CD4-positive, CD25-positive, alpha-beta regulatory T cell (primary cell): ENCODE measurements around the gene NACA2. TPM values are rescaled to one million over a fixed set of nuclear protein-coding genes. Genes with fewer than 3 reads are reported as not detected.

ENCODE experiments used
- ATAC-seq, 2 donors: fragments of 150-1000 bp; cut with Tn5 transposase; one replicate each; pipeline ENCODE4 v1.10.0; 2021; ENCODE audit warnings: low read depth in 2 of 2, moderate number of reproducible peaks in 2 of 2, moderate library complexity in 1 of 2
- DNase-seq, 3 donors: peaks; one replicate each; pipeline versions ENCODE4 v3.0.0 to v3.0.0-alpha.2; 2012 to 2022; ENCODE audit warnings: mixed read lengths in 1 of 3
- H3K27ac ChIP-seq: one replicate; pipeline ENCODE4 v1.7.0; 2013; ENCODE audit warnings: mild to moderate bottlenecking, low read length; ENCODE audit not compliant: insufficient read depth, poor library complexity, severe bottlenecking
- H3K27me3 ChIP-seq: one replicate; pipeline ENCODE4 v1.7.0; 2013; ENCODE audit warnings: low read length; ENCODE audit not compliant: control insufficient read depth, insufficient read depth
- H3K36me3 ChIP-seq: one replicate; pipeline ENCODE4 v1.7.0; 2013; ENCODE audit warnings: mild to moderate bottlenecking, low read length, moderate library complexity; ENCODE audit not compliant: control insufficient read depth, insufficient read depth
- H3K4me1 ChIP-seq: 2 replicates; pipeline ENCODE4 v1.7.0; 2013; ENCODE audit warnings: mild to moderate bottlenecking, low read length; ENCODE audit not compliant: insufficient read depth, control insufficient read depth, poor library complexity, severe bottlenecking
- H3K4me3 ChIP-seq: one replicate; pipeline ENCODE4 v1.7.0; 2013; ENCODE audit warnings: low read depth, mild to moderate bottlenecking, low read length, moderate library complexity
- H3K9me3 ChIP-seq, 2 experiments: 1 replicate in 1 of 2; 2 replicates in 1 of 2; pipeline ENCODE4 v1.7.0; 2013; ENCODE audit warnings: low read length in 2 of 2, mild to moderate bottlenecking in 1 of 2, moderate library complexity in 1 of 2; ENCODE audit not compliant: control insufficient read depth in 2 of 2
- H3K27ac Mint-ChIP-seq, 3 donors: one replicate each; pipeline ENCODE4 v1.8.0; 2020 to 2022; ENCODE audit warnings: mild to moderate bottlenecking in 3 of 3, mixed read lengths in 3 of 3, moderate library complexity in 2 of 3
- H3K27me3 Mint-ChIP-seq: one replicate; pipeline ENCODE4 v1.8.0; 2022; ENCODE audit warnings: mild to moderate bottlenecking, mixed read lengths
- H3K36me3 Mint-ChIP-seq: one replicate; pipeline ENCODE4 v1.8.0; 2020; ENCODE audit warnings: mixed read lengths
- H3K4me1 Mint-ChIP-seq, 4 donors: one replicate each; pipeline ENCODE4 v1.8.0; 2020 to 2022; ENCODE audit warnings: mixed read lengths in 4 of 4, mild to moderate bottlenecking in 1 of 4
- H3K4me3 Mint-ChIP-seq, 4 donors: one replicate each; pipeline ENCODE4 v1.8.0; 2020 to 2022; ENCODE audit warnings: mild to moderate bottlenecking in 4 of 4, mixed read lengths in 4 of 4, moderate library complexity in 3 of 4
- H3K9me3 Mint-ChIP-seq, 7 donors: one replicate each; pipeline ENCODE4 v1.8.0; 2020 to 2022; ENCODE audit warnings: mixed read lengths in 7 of 7, mild to moderate bottlenecking in 3 of 7, moderate library complexity in 2 of 7
- polyA plus RNA-seq, 4 donors: library from polyadenylated mRNA; unstranded; fragments of 300-500 nt; fragmentation: Illumina TruSeq; gene quantifications; one replicate each; pipeline ENCODE4 v1.2.3, GENCODE V29; 2021
- total RNA-seq: library from RNA; stranded (reverse); gene quantifications from one replicate; pipeline ENCODE4 v1.2.3, GENCODE V29; 2022

NACA2 gene
- total and polyA plus RNA-seq, 5 donors from 2014 or later, result not detected

DNA sequence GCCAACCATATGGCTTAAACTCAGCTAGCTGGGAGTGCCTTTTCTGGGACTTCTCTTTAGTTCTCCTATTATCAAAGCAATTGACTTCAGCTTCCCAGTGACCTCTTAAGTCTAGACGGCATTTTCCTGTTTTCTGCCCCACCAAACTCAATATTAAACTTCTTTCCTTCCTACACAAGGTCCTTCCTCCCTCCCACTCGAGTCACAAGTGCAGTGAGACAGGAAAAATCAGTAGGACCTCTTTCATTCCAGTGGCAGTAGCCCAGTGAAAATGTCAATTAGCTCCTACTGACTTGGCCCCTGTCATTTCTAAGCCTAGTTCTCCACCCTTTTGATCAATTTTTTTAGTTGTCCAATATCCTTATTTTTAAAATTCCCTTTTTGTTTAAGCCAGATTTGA, 9.6 kb upstream of the NACA2 start:
- Mint-ChIP-seq H3K36me3 (no peaks in the 10 kb centered on the region), H3K4me1 (no peaks in the 10 kb centered on the region), H3K9me3 (no peaks in the 10 kb centered on the region), H3K27ac (no peak overlapping the region), H3K4me3 (no peak overlapping the region), H3K27me3 (peaks cover 17% of the 10 kb centered on the region)
- H3K9me3 ChIP-seq, result no peaks in the 10 kb centered on the region
- H3K4me1 ChIP-seq, result no peaks in the 10 kb centered on the region
- peaks cover 16% of the 10 kb centered on the region for H3K27me3 ChIP-seq
- DNase-seq (no peak), ATAC-seq (no peak)
- no peak overlapping the region for H3K4me3 ChIP-seq
- no peaks in the 10 kb centered on the region for H3K36me3 ChIP-seq
- H3K27ac ChIP-seq, result no peak overlapping the region

- no peak overlapping the region for H3K4me3 Mint-ChIP-seq
- ATAC-seq (no peak), DNase-seq (no peak)
- H3K27me3 ChIP-seq, result peaks cover 16% of the 10 kb centered on the region
- no peaks in the 10 kb centered on the region for H3K4me1 ChIP-seq
- H3K36me3 ChIP-seq, result no peaks in the 10 kb centered on the region
- no peak overlapping the region for H3K27ac Mint-ChIP-seq
- H3K9me3 Mint-ChIP-seq, result no peaks in the 10 kb centered on the region
- no peaks in the 10 kb centered on the region for H3K4me1 Mint-ChIP-seq
- no peaks in the 10 kb centered on the region for H3K36me3 Mint-ChIP-seq
- H3K27me3 Mint-ChIP-seq, result peaks cover 14% of the 10 kb centered on the region
- no peaks in the 10 kb centered on the region for H3K9me3 ChIP-seq
- no peak overlapping the region for H3K4me3 ChIP-seq
- no peak overlapping the region for H3K27ac ChIP-seq
Observed at GRCh38 chr17:61599608-61600007, 8.6 kb upstream of the NACA2 start.

DNA sequence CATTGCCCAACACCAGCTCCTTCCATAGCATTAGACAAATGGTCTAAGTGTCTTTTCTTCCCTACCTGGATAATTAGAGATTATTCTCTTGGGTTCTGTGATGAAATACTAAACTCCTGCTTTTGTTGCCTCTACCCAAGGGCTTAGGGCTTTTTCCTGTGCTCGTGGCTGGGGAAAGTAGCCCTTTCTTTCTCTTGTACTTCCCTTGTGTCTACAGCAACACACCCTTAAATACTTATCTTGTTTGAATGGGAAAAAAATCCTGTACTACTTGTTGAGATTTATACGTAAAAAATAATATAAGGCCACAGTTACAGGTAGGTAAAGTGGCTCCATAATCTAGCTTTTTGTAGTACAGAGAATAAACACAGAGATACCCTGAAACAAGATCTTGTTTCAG, 7.0 kb upstream of the NACA2 start:
- Mint-ChIP-seq H3K4me3 (no peak overlapping the region), H3K27ac (no peak overlapping the region), H3K9me3 (peaks cover 0 to under 1% (median 0%) of the 10 kb centered on the region in 7 donors), H3K36me3 (no peaks in the 10 kb centered on the region), H3K27me3 (peaks cover 8% of the 10 kb centered on the region), H3K4me1 (no peaks in the 10 kb centered on the region)
- no peaks in the 10 kb centered on the region for H3K4me1 ChIP-seq
- H3K27me3 ChIP-seq, result peaks cover 16% of the 10 kb centered on the region
- no peak overlapping the region for H3K4me3 ChIP-seq
- no peaks in the 10 kb centered on the region for H3K9me3 ChIP-seq
- H3K27ac ChIP-seq, result no peak overlapping the region
- ATAC-seq, result no peak
- no peak for DNase-seq
- H3K36me3 ChIP-seq, result no peaks in the 10 kb centered on the region

- peaks cover 8% of the 10 kb centered on the region for H3K27me3 Mint-ChIP-seq
- H3K9me3 ChIP-seq, result no peaks in the 10 kb centered on the region
Observed at GRCh38 chr17:61597607-61598006, 6.6 kb upstream of the NACA2 start.

DNA sequence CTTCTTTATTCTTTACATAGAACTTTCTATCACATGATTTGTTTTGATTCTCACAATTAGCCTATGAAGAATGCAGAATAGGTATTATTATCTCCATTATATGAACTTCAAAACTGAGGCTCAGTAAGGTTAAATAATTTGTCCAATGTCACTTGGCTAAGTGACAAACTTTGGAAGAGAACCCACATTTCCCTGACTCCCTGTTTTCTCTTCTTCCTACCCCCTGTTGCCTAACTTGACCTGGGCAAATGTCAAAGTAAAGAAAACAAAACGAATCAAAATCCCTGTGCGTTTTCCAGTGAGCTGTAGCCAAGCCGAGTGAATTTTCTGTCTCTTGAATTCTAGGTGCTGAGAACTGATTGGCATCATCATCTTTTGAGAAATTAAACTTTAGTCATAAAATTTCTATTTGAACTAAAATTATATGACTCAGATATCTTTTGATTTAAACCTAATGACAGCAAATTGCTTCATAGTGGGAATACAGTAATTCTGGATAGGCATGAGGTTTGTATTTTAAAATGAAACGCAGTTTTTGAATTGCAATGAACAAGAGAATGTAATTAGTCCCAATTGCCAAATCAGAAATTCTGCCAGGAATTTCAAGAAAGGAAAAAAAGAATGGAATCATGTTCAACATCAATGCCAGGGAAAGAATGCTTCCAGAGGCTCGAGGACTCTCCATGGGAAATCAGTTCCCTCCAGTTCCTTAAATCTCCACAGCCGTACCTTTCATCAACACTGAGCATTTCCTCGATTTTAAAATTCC, 4.6 kb upstream of the NACA2 start:
- Mint-ChIP-seq H3K4me3 (no peak overlapping the region), H3K27ac (no peak overlapping the region), H3K9me3 (peaks cover 0 to 3% (median 0%) of the 10 kb centered on the region in 7 donors), H3K4me1 (no peaks in the 10 kb centered on the region), H3K27me3 (peaks cover 8% of the 10 kb centered on the region), H3K36me3 (no peaks in the 10 kb centered on the region)
- no peak overlapping the region for H3K27ac ChIP-seq
- H3K4me1 ChIP-seq, result no peaks in the 10 kb centered on the region
- ATAC-seq (no peak), DNase-seq (no peak)
- H3K9me3 ChIP-seq, result no peaks in the 10 kb centered on the region
- H3K36me3 ChIP-seq, result no peaks in the 10 kb centered on the region
- H3K4me3 ChIP-seq, result no peak overlapping the region
- H3K27me3 ChIP-seq, result peaks cover 15% of the 10 kb centered on the region

More at GRCh38 chr17:61597607-61598006, 6.6 kb upstream of the NACA2 start:
- H3K4me1 ChIP-seq, result no peaks in the 10 kb centered on the region
- no peaks in the 10 kb centered on the region for H3K36me3 ChIP-seq
- H3K27me3 ChIP-seq, result peaks cover 13% of the 10 kb centered on the region
- H3K27ac Mint-ChIP-seq, result no peak overlapping the region
- no peak overlapping the region for H3K4me3 Mint-ChIP-seq
- DNase-seq (no peak), ATAC-seq (no peak)
- H3K4me3 ChIP-seq, result no peak overlapping the region
- H3K36me3 Mint-ChIP-seq, result no peaks in the 10 kb centered on the region
- no peak overlapping the region for H3K27ac ChIP-seq
- H3K4me1 Mint-ChIP-seq, result no peaks in the 10 kb centered on the region
- peaks cover 0 to 3% (median 0%) of the 10 kb centered on the region in 7 donors for H3K9me3 Mint-ChIP-seq

DNA sequence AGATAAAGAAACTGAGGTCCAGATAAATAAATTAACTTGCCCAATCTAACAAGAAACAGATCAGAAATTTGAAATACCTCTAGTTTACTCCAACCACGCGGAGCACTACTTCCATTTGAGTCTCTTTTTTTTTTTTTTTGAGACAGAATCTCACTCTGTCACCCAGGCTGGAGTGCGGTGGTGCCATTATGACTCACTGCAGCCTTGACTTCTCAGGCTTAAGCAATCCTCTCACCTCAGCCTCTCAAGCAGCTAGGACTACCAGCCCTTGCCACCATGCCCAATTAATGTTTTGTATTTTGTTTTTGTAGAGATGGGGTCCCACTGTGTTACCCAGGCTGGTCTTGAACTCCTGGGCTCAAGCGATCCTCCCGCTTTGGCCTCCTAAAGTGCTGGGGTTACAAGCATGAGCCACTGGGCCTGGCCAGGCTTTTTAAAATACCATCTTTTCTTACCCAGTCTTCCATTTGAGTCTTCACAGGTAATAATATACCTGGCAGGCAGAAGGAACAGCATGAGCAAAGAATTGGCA, 3.3 kb upstream of the NACA2 start:
- peaks cover 8% of the 10 kb centered on the region for H3K27me3 Mint-ChIP-seq
- Histone ChIP-seq H3K9me3 (no peaks in the 10 kb centered on the region), H3K27me3 (peaks cover 15% of the 10 kb centered on the region), H3K4me3 (no peak overlapping the region), H3K27ac (no peak overlapping the region), H3K36me3 (no peaks in the 10 kb centered on the region), H3K4me1 (no peaks in the 10 kb centered on the region)
- no peaks in the 10 kb centered on the region for H3K36me3 Mint-ChIP-seq
- H3K9me3 Mint-ChIP-seq, result peaks cover 0 to 3% (median 0%) of the 10 kb centered on the region in 7 donors
- ATAC-seq, result no peak
- no peak overlapping the region for H3K4me3 Mint-ChIP-seq
- DNase-seq, result no peak
- no peaks in the 10 kb centered on the region for H3K4me1 Mint-ChIP-seq
- H3K27ac Mint-ChIP-seq, result no peak overlapping the region

GRCh38 chr17:61593426-61593825, 2.4 kb upstream of the NACA2 start:
- Mint-ChIP-seq H3K4me1 (no peaks in the 10 kb centered on the region), H3K9me3 (peaks cover 0 to 3% (median 0%) of the 10 kb centered on the region in 7 donors), H3K27ac (no peak overlapping the region), H3K36me3 (no peaks in the 10 kb centered on the region), H3K27me3 (peaks cover 8% of the 10 kb centered on the region), H3K4me3 (no peak overlapping the region)
- H3K4me3 ChIP-seq, result no peak overlapping the region
- H3K27me3 ChIP-seq, result peaks cover 8% of the 10 kb centered on the region
- DNase-seq (no peak), ATAC-seq (no peak)
- H3K9me3 ChIP-seq, result no peaks in the 10 kb centered on the region
- H3K36me3 ChIP-seq, result no peaks in the 10 kb centered on the region
- H3K4me1 ChIP-seq, result no peaks in the 10 kb centered on the region
- H3K27ac ChIP-seq, result no peak overlapping the region

DNA sequence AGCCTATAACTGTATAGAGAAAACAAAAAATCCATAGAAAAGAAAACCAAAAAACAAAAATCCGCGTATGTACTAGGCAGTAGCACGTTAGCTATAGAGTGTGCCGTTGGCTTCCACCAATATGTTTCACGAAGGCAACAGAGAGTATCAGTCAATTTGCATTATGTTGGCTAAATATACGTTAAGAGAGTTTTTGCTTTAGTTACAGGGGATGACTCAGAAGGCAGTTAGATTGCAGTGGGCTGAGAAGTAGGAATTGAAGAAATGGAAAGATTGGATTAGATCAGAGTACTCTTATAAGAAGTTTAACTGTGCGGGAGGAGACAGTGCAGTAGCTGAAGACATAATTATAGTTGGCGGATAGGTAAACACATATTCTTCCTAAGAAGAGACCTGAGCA, 911 bp upstream of the NACA2 start:
- Mint-ChIP-seq H3K4me3 (no peak overlapping the region), H3K36me3 (no peaks in the 10 kb centered on the region), H3K27ac (no peak overlapping the region), H3K9me3 (peaks cover 0 to 3% (median 0%) of the 10 kb centered on the region in 7 donors), H3K4me1 (no peaks in the 10 kb centered on the region), H3K27me3 (peaks cover 11% of the 10 kb centered on the region)
- Histone ChIP-seq H3K4me3 (no peak overlapping the region), H3K27me3 (peaks cover 10% of the 10 kb centered on the region), H3K27ac (no peak overlapping the region), H3K4me1 (no peaks in the 10 kb centered on the region), H3K36me3 (no peaks in the 10 kb centered on the region), H3K9me3 (no peaks in the 10 kb centered on the region)
- DNase-seq (no peak), ATAC-seq (no peak)
